ENCODE results near the gene PPDPF.
"Not testable (repeated sequence)": the region's sequence is repeated elsewhere in the genome, so short reads cannot be mapped to it uniquely, and the experiment has no call there.

PPDPF gene

GRCh38 chr20:63552481-63553249 lies 32.1 kb downstream of the PPDPF start:
- DNase-seq = no peak

GRCh38 chr20:63553251-63553932 lies 32.8 kb downstream of the PPDPF start:
- peak; percentile 85 for DNase-seq

GRCh38 chr20:63553933-63554290 lies 33.3 kb downstream of the PPDPF start, which contains the start of gene FNDC11:
FNDC11 (plus strand) TSS chr20:63554159; CDS start chr20:63555664, 1,505 bp downstream.
- peak; percentile 29 for DNase-seq

- no peak for DNase-seq
Measured at GRCh38 chr20:63554361-63555278, 34.1 kb downstream of the PPDPF start.

- DNase-seq = no peak
Measured at GRCh38 chr20:63555661-63556381, 35.3 kb downstream of the PPDPF start.

GRCh38 chr20:63556873-63557478 lies 36.4 kb downstream of the PPDPF start:
- no peak for DNase-seq

GRCh38 chr20:63557481-63557891 lies 36.9 kb downstream of the PPDPF start:
- DNase-seq = no peak

- DNase-seq = no peak
Measured at GRCh38 chr20:63558804-63559484, 38.4 kb downstream of the PPDPF start.

GRCh38 chr20:63559485-63560332 lies 39.1 kb downstream of the PPDPF start:
- not testable (repeated sequence) for DNase-seq

GRCh38 chr20:63560333-63560805 lies 39.8 kb downstream of the PPDPF start:
- DNase-seq = no peak

GRCh38 chr20:63560856-63561609 lies 40.5 kb downstream of the PPDPF start:
- no peak for DNase-seq

- no peak for DNase-seq
Measured at GRCh38 chr20:63561624-63562396, 41.2 kb downstream of the PPDPF start.

- no peak for DNase-seq
Measured at GRCh38 chr20:63562461-63563224, 42.1 kb downstream of the PPDPF start.

- no peak for DNase-seq
Measured at GRCh38 chr20:63563225-63563935, 42.8 kb downstream of the PPDPF start.

GRCh38 chr20:63564036-63564810 lies 43.7 kb downstream of the PPDPF start:
- DNase-seq = no peak

- no peak for DNase-seq
Measured at GRCh38 chr20:63565021-63565698, 44.6 kb downstream of the PPDPF start.

All from fibroblast of skin of scalp (primary cell).